ENCODE data around the gene TCL1A.

Gene TCL1A

DNA sequence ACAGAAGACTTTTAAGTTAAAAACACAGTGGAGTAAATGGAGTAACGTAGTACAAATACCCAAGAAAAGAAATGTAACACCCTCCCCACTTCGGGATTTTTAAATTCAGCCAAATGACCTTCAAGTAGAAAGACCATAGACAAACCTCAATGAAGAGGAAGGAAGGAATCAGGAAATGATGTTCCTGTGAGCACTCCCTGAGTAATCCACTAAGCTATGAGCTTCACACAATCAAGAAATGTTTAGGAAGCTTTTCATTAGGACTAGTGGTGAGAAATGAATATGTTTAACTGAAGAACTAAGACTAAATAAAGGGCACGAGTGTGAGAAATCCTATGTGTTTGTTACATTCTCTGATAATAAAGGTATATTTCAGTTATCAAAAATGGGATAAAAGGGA, 10.1 kb downstream of the TCL1A start:
- DNase-seq = no peak

DNA sequence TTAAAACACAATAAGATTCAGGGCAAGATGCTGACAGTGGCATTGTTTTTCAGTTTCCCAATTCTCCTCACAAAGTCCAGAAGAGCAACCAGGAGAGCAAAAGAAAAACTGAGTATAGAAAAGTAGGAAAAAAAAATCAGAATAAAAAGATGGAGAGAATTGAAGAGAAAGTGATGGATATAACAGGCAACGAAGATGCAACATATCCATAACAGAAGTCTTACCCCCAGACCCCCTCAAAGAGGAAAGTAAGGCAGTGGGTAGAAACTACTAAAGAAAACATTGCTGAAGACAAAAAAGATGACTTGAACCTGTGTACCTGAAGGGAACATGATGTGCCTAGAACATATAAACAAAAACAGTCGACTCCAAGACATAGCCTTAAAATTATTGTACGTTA, 10.6 kb downstream of the TCL1A start:
- DNase-seq = no peak

DNA sequence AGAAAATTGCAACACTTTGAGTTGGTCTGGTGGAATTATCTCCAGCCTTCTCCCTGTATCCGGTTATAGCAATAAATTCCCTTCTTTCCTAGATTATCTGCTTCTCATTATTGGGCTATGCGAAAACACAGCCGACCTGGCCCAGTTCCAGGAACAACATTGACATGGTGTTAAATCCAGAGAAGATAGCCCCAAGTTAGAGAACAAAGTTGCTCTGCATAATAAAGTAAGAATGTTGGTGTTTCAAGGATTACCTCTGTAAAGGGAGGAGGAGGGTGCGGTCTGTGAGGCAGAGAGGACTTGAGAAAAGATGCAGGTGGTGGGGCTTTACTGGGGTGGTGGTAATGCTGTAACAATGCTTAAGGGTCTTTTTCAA, 12.1 kb downstream of the TCL1A start:
- no peak for DNase-seq

DNA sequence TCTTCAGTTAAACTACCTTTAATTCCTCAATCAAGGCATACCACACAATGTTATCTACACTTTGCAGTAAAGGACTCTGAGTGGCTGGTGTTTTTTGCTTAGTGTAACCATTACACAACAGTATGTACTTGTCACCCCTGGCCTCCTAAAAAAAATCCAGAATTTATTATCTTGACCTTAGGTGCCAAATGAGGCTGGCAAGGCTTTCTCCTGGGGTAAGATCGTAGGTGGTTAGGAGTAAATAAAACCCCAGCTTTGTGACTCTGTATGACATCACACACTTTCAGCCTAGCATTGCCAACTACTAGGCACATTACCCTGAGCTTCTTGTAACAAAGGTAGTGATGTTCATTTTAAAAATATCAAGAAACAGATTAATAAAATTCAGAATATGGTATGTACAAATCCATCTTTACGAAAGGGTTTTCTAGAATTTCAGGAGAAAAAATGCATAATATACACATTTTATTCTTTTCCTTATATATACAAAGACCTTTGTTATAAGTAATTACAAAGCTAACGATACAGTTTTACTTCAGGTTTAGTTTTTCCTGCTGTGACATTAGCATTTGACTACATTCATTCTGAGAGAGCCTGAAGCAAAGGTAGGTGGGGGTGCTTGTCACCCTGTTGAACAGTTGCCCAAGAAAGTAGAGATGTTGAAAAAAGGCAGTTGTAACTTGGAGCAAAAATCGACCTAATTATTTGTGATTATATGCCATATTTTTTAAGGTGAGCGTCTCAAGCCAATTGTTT, 13.5 kb downstream of the TCL1A start:
- DNase-seq = no peak

DNA sequence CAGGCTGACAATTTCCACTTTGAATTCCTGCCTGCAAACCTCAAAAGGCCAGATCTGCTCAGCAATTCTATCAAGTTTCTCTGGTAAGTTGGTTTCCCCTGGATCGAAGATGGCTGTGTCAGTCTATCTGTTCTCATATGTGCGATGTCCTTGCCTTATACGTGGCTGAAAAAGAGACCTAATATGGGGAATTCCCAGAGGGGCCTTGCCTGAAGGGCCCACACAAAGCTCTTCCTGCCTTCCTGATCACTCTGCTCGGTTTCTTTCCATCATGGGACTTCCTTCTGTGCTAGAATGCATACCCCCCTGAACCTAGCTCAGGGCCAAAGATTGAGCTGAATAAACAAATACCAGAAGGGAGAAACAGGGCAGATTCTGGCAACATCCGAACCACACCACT, 14.5 kb downstream of the TCL1A start:
- DNase-seq = no peak

DNA sequence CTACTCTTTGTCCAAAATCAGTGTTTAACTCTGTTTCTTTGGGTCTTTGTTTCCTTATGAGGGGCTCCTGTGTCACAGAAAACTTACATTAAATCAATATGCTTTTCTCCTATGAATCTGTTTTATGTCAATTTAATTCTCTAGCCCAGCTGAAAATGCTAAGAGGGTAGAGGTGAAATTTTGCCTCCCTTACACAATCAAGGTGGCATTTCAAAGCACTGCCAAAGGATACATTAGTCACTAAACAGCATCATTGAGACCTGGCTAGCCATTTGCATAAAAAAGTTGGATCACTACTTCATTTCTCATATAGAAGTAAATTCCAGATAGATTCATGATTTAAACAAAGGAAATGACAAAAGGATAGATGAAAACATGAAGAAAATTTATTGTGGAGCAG, 15.6 kb downstream of the TCL1A start:
- no peak for DNase-seq

DNA sequence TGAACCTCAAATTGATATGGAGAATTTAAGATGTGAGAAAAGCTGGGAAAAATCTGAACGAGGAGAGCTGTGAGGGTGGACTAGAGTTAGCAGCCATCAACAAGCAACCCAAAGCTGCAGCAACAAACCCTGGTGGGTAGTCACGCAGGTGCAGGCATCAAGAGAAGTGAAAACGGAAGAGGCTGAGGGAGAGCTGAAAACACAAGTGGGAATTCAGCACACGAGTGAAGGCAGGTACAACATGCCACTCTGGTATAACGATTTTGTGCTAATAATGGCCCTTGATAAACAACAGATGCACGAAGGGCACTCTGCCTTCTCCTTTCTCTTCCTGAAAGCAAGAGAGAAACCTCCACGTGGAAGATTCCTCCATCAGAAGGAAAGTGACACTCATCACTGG, 16.2 kb downstream of the TCL1A start:
- no peak for DNase-seq

DNA sequence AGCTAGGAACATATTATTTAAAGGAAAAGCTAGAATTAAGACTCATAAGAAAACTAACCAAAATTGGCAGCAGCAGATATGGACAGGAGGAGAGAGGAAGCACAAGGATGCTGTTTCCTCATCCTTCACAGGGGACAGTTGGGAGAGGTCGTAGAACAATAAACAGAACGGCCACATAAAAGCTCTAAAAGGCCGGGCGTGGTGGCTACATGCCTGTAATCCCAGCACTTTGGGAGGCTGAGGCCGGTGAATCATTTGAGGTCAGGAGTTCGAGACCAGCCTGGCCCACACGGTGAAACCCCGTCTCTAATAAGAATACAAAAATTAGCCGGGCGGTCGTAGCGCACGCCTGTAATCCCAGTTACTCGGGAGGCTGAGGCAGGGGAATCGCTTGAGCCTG, 17.2 kb downstream of the TCL1A start:
- DNase-seq = no peak

DNA sequence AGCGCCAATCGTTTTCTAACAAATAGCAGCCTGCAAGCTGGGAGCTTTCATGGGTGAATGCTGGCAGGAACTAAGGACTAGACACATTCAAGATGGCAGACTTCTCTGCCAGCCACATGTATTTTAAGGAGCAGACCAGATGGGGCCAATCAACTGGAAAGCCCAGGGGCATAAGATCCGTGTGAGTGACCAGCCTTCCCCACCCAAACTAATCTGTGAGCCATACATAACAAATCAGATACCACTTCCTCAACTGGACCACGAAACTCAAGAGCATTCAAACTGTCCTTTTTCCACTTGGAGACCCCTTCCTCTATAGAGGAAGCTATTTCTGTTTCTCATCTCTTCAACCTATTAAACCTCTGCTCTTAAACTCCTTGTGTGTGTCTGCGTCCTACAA, 18.0 kb downstream of the TCL1A start:
- DNase-seq = no peak

DNA sequence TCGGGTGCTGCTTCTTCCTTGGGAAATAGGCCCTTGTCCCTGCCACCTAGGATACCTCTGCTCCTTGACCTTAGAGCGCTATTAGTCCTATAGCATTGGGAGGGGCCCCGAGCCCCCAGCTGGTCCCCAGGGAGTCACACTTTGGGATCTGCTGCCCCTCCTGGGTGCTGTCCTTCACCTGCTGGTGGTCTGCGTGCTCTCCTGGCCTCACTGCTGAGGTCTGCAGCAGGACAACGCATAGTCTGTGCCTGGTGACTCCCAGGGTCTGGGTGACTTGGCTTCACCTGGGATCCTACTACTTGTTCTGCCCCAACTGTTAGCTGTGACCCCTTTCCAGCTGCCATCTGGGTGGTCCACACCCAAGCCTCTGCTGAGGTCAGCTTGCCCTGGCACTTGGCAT, 18.9 kb downstream of the TCL1A start:
- DNase-seq = no peak

DNA sequence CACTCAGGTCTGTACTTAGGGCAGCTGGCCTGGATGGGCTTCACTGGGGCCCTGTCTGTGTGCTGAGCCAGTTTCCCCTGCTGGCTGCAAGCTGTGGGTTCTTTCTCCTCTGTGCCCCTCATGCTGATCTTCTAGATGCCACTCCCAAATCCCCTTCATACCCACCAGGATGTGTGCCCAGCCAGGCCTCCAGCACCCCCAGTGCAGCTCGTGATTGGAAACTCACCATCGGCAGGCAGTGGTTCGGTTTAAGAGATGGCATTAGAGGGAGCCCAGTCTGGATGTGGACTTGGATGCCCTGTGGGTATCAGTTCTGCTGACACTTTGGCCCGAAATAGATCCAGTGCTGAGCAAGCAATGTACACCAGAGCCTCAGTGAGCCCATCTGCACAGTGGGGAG, 21.8 kb downstream of the TCL1A start:
- DNase-seq = no peak

DNA sequence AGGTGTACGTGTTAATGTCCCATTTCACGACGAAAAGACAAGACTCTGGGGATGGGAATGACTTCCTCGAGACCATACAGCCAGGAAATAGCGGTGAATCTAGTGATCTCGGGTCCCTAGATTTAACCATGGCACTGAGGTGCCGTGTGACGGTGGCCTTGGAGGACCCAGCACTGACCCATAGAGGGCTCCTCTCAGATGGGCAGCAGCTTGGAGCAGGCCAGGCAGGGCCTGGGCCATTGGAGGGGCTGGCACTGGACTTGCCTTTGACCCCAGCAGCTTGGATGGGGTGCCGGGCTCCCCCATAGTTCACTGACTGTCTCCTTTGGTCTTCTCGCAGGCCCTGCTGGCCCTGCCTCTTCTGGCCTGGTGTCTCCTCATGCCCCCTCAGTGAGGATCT, 22.3 kb downstream of the TCL1A start:
- no peak for DNase-seq

DNA sequence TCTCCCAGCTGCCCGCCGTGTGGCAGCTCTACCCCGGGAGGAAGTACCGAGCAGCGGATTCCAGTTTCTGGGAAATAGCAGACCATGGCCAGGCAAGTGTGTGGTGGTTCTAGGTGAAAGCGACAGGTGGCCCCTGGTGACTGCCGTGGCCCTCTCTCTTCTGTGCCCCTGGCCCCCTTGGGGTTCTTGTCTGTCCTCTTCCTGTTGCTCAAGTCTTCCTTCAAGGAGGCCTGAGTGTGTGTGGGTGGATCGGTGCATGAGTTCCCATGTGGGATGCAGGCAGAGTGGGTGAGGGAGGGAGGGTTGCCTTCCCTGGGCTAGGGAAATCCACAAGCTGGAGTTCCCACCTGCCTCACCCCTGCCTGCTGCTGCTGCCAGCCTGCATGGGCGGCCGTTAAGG, 23.1 kb downstream of the TCL1A start:
- no peak for DNase-seq

DNA sequence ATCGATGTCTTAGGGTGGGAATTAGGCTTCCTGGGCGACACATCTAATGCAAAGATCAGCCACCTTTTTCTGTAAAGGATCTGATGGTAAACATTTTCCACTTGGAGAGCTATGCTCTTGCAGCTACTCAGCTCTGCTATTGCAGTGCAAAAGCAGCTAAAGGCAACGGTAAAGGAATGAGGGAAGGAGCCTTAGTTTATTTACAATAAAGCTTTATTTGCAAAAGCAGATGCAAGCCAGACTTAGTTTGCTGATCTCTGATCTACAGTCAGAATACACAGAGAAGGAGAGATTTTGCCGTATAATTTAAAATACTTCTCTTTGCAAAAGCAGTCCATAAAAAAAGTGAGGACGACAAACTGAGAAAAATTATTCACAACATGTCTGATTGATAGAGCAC, 24.5 kb downstream of the TCL1A start:
- no peak for DNase-seq

DNA sequence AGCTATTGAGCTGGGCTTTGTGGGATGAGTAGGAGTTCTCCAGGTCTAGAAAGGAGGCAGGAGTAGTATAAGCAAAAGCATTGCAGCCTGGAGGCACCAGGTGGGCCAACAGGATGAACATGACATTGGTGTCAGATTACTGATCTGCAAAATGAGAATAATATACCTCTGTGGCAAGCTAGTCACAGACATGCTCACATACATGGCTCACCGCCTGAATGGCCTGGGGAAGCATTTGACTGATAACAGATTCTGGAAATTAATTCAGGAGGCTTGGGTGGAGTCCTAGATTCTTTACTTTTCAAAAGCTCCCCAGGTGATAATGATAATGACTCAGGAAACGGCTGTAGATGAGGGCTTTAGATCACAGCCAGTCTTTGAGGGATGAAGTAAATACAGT, 27.0 kb downstream of the TCL1A start:
- DNase-seq = no peak

DNA sequence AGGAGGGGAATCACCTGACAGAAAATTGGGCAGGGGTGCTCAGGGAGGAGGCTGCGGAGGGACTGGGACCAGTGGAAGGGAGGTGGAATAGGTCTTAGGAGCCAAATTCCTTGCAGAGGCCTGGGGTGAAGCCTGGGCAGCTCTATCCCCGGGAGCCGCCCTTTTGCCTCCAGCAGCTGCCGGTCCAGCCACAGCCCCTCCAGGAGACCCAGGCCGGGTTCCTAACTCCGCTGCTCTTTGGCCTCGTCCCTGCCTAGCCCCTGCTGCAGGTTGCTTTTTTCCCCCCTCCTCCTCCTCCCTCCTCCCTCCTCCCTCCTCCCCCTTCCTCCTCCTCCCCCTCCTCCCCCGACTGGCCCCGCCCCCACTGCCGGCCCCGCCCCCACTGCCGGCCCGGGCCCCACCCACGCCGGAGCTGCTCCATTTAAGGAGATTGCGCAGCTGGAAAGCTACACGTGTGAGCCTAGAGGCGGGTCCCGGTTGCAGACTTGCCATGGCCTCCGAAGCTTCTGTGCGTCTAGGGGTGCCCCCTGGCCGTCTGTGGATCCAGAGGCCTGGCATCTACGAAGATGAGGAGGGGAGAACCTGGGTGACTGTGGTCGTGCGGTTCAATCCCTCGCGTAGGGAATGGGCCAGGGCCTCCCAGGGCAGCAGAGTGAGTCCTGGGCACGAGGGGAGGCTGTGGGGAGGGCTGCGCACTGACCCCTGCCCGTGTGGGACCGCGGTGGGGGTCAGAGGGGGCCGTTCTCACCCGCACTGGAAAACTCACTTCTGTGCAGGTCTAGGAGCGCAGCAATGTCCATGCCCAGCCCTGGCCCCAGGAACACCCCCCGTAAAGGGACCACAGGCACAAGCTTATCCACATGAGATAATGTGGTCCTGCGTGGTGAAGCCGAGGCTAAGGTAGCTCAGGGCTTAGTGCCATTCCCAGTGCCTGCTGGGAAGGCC, 27.7 kb downstream of the TCL1A start, which contains the start of gene TCL1B:
Gene TCL1B, plus strand, starts transcription at position 449 of the 945 bp plus-strand sequence. Its CDS starts 42 bp downstream, at position 491.
- DNase-seq = no peak

DNA sequence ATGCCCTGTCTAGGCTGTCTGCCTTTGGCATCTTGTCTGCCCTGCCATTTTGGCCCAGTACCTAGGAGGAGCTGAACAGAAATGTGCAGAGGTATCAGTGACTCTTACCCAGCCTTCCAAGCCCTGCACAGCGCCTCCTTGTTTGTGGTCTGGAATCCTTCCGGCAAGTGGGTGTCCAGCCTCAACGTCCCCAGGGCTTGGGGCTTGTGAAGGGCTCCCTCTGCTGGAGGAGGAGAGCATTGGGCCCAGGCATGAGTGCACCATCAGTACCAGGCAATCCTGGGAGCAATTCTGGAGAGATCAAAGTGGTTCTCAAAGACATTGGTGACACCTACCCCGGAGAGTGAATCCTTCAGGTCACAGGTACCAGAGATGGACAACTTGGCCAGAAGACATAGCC, 30.1 kb downstream of the TCL1A start:
- DNase-seq = peak; percentile 73

DNA sequence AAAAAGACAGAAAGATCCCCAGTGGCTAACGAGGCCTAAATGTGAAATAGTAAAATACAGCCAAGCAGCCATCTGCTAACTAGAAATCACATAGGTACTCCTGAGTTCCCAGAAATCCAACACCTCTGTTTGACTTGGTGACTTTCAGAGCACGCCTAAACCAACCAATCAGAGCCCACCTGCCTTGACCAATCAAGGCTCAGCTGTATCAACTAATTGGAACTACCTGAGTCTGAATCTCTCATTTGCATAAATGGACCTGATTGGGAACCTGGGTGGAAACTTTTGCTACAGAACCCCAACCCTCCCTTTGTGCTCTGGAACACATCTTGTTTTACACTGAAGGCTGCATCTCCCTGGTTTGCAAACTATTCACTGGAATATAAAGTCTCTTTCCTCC, 32.8 kb downstream of the TCL1A start:
- no peak for DNase-seq

DNA sequence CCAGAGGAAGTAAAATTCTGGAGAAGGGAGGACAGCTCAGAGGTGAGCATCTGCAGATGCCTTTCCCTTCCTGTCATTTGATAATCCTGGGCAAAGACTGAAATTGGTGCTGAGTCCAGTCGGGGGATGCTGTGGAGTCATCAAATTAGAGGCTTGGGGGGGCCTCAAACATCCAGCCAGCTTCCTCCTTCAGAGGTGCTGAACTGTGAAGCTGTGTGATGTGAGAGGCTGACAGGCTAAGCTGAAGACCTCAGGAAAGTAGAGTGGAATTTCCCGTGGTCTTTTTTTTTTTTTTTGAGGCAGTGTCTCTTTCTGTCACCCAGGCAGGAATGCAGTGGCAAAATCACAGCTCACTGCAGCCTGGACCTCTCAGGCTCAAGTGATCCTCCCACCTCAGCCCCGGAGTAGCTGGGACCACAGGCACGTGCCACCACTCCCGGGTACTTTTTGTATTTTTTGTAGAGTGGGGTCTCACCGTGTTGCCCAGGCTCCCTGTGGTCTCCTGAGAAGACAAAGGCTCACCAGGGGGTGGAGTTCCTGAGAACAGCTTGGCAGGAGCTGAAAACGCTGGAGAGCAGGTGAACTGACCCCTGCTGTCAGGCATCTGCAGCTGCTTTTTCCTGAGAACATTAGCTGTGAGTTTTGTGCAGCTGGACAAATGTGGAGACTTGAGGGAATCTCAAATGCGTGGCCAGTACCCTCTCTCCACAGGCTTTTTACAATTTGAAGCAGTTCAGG, 33.8 kb downstream of the TCL1A start:
- no peak for DNase-seq

DNA sequence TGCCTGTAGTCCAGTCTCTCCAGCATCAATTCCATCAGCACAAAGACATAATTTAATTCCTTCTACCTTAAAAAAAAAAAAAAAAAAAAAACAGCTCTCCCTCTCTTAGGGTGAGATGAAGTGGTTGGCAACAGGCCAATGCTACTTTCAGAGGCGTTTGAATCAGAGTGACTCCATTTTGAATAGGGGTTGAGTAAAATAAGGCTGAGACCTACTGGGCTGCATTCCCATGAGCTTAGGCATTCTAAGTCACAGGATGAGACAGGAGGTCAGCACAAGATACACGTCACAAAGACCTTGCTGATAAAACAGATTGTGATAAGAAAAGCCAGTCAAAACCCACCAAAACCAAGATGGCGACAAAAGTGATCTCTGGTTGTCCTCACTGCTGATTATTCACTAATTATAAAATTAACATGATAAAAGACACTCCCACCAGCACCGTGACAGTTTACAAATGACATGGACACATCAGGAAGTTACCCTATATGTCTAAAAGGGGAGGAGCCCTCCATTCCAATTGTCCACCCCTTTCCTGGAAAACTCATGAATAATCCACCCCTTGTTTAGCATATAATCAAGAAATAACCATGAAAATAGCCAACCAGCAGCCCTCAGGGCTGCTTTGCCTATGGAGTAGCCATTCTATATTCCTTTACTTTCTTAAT, 34.6 kb downstream of the TCL1A start:
- no peak for DNase-seq

DNA sequence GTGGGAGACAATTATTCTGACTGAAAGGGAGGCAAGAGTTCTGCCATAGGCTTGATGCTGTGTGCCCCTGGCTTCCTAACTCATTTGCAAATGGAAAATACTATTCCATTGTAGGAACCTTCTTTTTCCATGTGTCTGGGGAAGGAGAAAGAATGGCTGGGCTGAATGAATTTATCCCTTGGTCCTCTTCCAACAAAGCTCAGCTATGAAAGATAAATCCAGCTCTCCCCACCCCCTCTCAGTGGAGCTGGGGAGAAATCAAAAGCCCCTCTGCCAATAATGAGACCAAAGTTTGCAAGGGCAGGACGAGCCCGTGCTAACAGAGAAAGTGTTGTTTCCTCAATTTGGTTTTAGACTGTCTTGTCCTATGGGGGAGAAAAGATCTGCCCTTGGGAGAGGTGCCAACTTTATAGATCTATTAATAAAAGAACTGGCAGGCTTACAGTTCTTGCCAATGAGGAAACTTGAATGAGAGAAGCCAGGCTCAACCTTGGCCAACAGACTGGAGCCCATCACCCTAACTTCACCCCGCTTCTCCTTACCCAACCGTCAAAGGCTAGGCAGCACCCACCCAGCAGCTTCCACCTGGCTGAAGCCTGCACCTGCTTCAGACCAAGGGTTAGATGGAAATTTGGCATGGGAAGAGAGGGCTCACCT, 36.6 kb downstream of the TCL1A start:
- no peak for DNase-seq

DNA sequence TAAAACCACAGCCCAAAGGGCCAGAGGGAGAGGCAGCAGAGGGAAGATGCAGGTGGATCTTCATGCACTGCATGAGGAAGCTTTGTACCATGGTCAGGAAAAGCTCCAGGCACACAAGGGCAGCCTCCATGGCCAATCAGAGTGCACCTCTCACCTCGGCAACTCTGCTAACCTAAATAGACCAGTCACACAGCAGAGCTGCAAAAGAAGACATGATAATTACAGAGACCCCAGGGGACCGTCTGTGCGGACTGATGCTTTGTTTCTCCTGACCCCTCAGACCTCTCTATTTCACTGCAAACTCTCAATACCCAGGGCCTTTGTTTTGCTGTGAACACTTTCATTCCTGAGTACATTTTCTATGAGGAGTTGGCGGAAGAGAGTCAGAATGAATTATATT, 38.4 kb downstream of the TCL1A start:
- DNase-seq = no peak
